GM18861 (cell line): ENCODE results near the gene TGFBR3.

Experiments used
- ATAC-seq: cut with Tn5 transposase; IDR thresholded peaks from one replicate; pipeline ENCODE4 v1.9.1; 2021; ENCODE audit not compliant: unreplicated experiment

Gene TGFBR3

GRCh38 chr1:91660708-91661107 lies 225.2 kb downstream of the TGFBR3 start:
- ATAC-seq, result no peak

- ATAC-seq, result no peak
Measured at GRCh38 chr1:91655912-91656449, 230.0 kb downstream of the TGFBR3 start.

GRCh38 chr1:91653183-91653582 lies 232.8 kb downstream of the TGFBR3 start:
- no peak for ATAC-seq

GRCh38 chr1:91651661-91652071 lies 234.3 kb downstream of the TGFBR3 start:
- no peak for ATAC-seq

- no peak for ATAC-seq
Measured at GRCh38 chr1:91651243-91651642, 234.7 kb downstream of the TGFBR3 start.

GRCh38 chr1:91650764-91651163 lies 235.2 kb downstream of the TGFBR3 start:
- no peak for ATAC-seq

GRCh38 chr1:91647061-91647460 lies 238.9 kb downstream of the TGFBR3 start:
- ATAC-seq, result no peak

GRCh38 chr1:91645031-91645430 lies 240.9 kb downstream of the TGFBR3 start:
- ATAC-seq, result no peak

- no peak for ATAC-seq
Measured at GRCh38 chr1:91643431-91643830, 242.5 kb downstream of the TGFBR3 start.

- ATAC-seq, result no peak
Measured at GRCh38 chr1:91640877-91641526, 244.9 kb downstream of the TGFBR3 start.

- no peak for ATAC-seq
Measured at GRCh38 chr1:91637539-91637994, 248.4 kb downstream of the TGFBR3 start.

GRCh38 chr1:91635763-91636162 lies 250.2 kb downstream of the TGFBR3 start:
- ATAC-seq, result no peak

- ATAC-seq, result no peak
Measured at GRCh38 chr1:91633438-91633837, 252.5 kb downstream of the TGFBR3 start.

GRCh38 chr1:91631718-91632330 lies 254.1 kb downstream of the TGFBR3 start:
- no peak for ATAC-seq

GRCh38 chr1:91630803-91631202 lies 255.1 kb downstream of the TGFBR3 start:
- no peak for ATAC-seq
